H9 (cell line): ENCODE measurements around the gene RAB1A. TPM values are rescaled to one million over a fixed set of nuclear protein-coding genes. Genes with fewer than 3 reads are reported as not detected.

Source experiments
- DNase-seq: peaks from one replicate; pipeline ENCODE4 v3.0.0-alpha.2; 2017
- H2AFZ ChIP-seq: one replicate; pipeline ENCODE4 v1.6.1; 2013; ENCODE audit warnings: mild to moderate bottlenecking, low read length, control low read depth, moderate library complexity
- H2AK5ac ChIP-seq: 2 replicates; pipeline ENCODE4 v1.6.1; 2013; ENCODE audit warnings: low read length, control low read depth, mixed read lengths; ENCODE audit not compliant: insufficient read length
- H2BK120ac ChIP-seq: one replicate; pipeline ENCODE4 v1.6.1; 2013; ENCODE audit warnings: low read depth, mild to moderate bottlenecking, low read length, control low read depth, inconsistent platforms; ENCODE audit not compliant: poor library complexity, severe bottlenecking
- H2BK12ac ChIP-seq: 2 replicates; pipeline ENCODE4 v1.6.1; 2013; ENCODE audit warnings: low read length, control low read depth, mixed read lengths, low read depth; ENCODE audit not compliant: insufficient read length
- H2BK15ac ChIP-seq: 2 replicates; pipeline ENCODE4 v1.6.1; 2013; ENCODE audit warnings: low read depth, low read length, control low read depth
- H2BK20ac ChIP-seq: one replicate; pipeline ENCODE4 v1.6.1; 2013; ENCODE audit warnings: low read depth, mild to moderate bottlenecking, low read length, control low read depth, inconsistent platforms; ENCODE audit not compliant: poor library complexity, severe bottlenecking
- H2BK5ac ChIP-seq: 2 replicates; pipeline ENCODE4 v1.6.1; 2013; ENCODE audit warnings: low read length, control low read depth, mixed read lengths; ENCODE audit not compliant: insufficient read length
- H3K14ac ChIP-seq: 2 replicates; pipeline ENCODE4 v1.6.1; 2013; ENCODE audit warnings: low read length, control low read depth; ENCODE audit not compliant: insufficient read depth
- H3K18ac ChIP-seq: 2 replicates; pipeline ENCODE4 v1.6.1; 2013; ENCODE audit warnings: low read depth, mild to moderate bottlenecking, mixed read lengths, low read length, control low read depth; ENCODE audit not compliant: insufficient read length
- H3K23ac ChIP-seq: 2 replicates; pipeline ENCODE4 v1.6.1; 2013; ENCODE audit warnings: low read length, control low read depth, mixed read lengths, low read depth; ENCODE audit not compliant: insufficient read length
- H3K23me2 ChIP-seq: 2 replicates; pipeline ENCODE4 v1.6.1; 2013; ENCODE audit warnings: low read depth, mild to moderate bottlenecking, mixed read lengths, low read length, control low read depth; ENCODE audit not compliant: insufficient read length, poor library complexity, severe bottlenecking
- H3K27ac ChIP-seq: 2 replicates; pipeline ENCODE4 v1.5.1; 2013; ENCODE audit warnings: low read length, control low read depth, mixed read lengths, low read depth; ENCODE audit not compliant: insufficient read length
- H3K27me3 ChIP-seq: 2 replicates; pipeline ENCODE4 v1.6.1; 2013; ENCODE audit warnings: low read length, control low read depth, inconsistent platforms; ENCODE audit not compliant: insufficient read depth
- H3K4ac ChIP-seq: 2 replicates; pipeline ENCODE4 v1.6.1; 2013; ENCODE audit warnings: low read depth, mild to moderate bottlenecking, control low read depth, inconsistent platforms, low read length, moderate library complexity
- H3K4me1 ChIP-seq: 2 replicates; pipeline ENCODE4 v1.6.1; 2013; ENCODE audit warnings: low read length, control low read depth, inconsistent platforms; ENCODE audit not compliant: insufficient read depth
- H3K4me2 ChIP-seq: 2 replicates; pipeline ENCODE4 v1.6.1; 2013; ENCODE audit warnings: low read length, control low read depth, mixed read lengths; ENCODE audit not compliant: insufficient read length, insufficient read depth
- H3K56ac ChIP-seq: 2 replicates; pipeline ENCODE4 v1.6.1; 2013; ENCODE audit warnings: low read depth, mild to moderate bottlenecking, mixed read lengths, low read length, control low read depth; ENCODE audit not compliant: insufficient read length
- H3K79me1 ChIP-seq: 2 replicates; pipeline ENCODE4 v1.6.1; 2013; ENCODE audit warnings: low read depth, mild to moderate bottlenecking, moderate library complexity, low read length, control low read depth, inconsistent platforms; ENCODE audit not compliant: insufficient read depth, poor library complexity, severe bottlenecking
- H3K79me2 ChIP-seq: 2 replicates; pipeline ENCODE4 v1.6.1; 2013; ENCODE audit warnings: low read length, control low read depth, inconsistent platforms; ENCODE audit not compliant: insufficient read depth
- H3K9ac ChIP-seq: 2 replicates; pipeline ENCODE4 v1.6.1; 2013; ENCODE audit warnings: low read length, control low read depth, mixed read lengths; ENCODE audit not compliant: insufficient read length; ENCODE audit errors: extremely low read depth
- H3K9me3 ChIP-seq: one replicate; pipeline ENCODE4 v1.6.1; 2013; ENCODE audit warnings: low read depth, low read length, inconsistent platforms; ENCODE audit not compliant: control insufficient read depth
- H3T11ph ChIP-seq: one replicate; pipeline ENCODE4 v1.6.1; 2013; ENCODE audit warnings: mild to moderate bottlenecking, low read length, control low read depth, inconsistent platforms
- H4K20me1 ChIP-seq: one replicate; pipeline ENCODE4 v1.6.1; 2013; ENCODE audit not compliant: control insufficient read depth, insufficient read length, insufficient read depth
- H4K5ac ChIP-seq: 2 replicates; pipeline ENCODE4 v1.6.1; 2013; ENCODE audit warnings: low read depth, mild to moderate bottlenecking, mixed read lengths, low read length, control low read depth; ENCODE audit not compliant: insufficient read length
- H4K8ac ChIP-seq: replicated peaks from 2 replicates; pipeline ENCODE4 v1.6.1; 2013; ENCODE audit warnings: low read length, control low read depth, mixed read lengths, low read depth; ENCODE audit not compliant: insufficient read length
- H4K91ac ChIP-seq: 2 replicates; pipeline ENCODE4 v1.6.1; 2013; ENCODE audit warnings: low read depth, mild to moderate bottlenecking, moderate library complexity, mixed read lengths, low read length, control low read depth; ENCODE audit not compliant: insufficient read length
- H3K27ac Mint-ChIP-seq, 3 experiments: 2 replicates in 2 of 3; 3 replicates in 1 of 3; pipeline ENCODE4 v1.8.0; 2020 to 2021; ENCODE audit warnings: mixed read lengths in 3 of 3, mild to moderate bottlenecking in 1 of 3, moderate library complexity in 1 of 3
- H3K27me3 Mint-ChIP-seq: 2 replicates; pipeline ENCODE4 v1.8.0; 2021; ENCODE audit warnings: low read depth, mild to moderate bottlenecking, moderate library complexity, mixed read lengths
- H3K36me3 Mint-ChIP-seq, 3 experiments: 2 replicates in 2 of 3; 3 replicates in 1 of 3; pipeline ENCODE4 v1.8.0; 2020 to 2021; ENCODE audit warnings: low read depth in 3 of 3, mixed read lengths in 3 of 3; ENCODE audit not compliant: insufficient read depth in 1 of 3
- H3K4me1 Mint-ChIP-seq, 2 experiments: 2 replicates each; pipeline ENCODE4 v1.8.0; 2020; ENCODE audit warnings: mixed read lengths in 2 of 2
- H3K4me3 Mint-ChIP-seq, 2 experiments: 2 replicates in 1 of 2; 3 replicates in 1 of 2; pipeline ENCODE4 v1.8.0; 2020 to 2021; ENCODE audit warnings: mild to moderate bottlenecking in 2 of 2, mixed read lengths in 2 of 2, moderate library complexity in 1 of 2
- H3K9me3 Mint-ChIP-seq, 2 experiments: 2 replicates in 1 of 2; 3 replicates in 1 of 2; pipeline ENCODE4 v1.8.0; 2020; ENCODE audit warnings: mild to moderate bottlenecking in 2 of 2, mixed read lengths in 2 of 2, moderate library complexity in 1 of 2
- CTCF ChIP-seq: fragments of 200-600 bp; sonication (generic); conservative IDR thresholded peaks from 3 replicates; pipeline ENCODE4 v1.8.0; 2021; ENCODE audit warnings: antibody characterized with exemption, mild to moderate bottlenecking
- WGBS: extraction: QIAGEN DNeasy Blood & Tissue Kit; methylation state at CpG from one replicate; pipeline ENCODE4 v1.1.7; 2013; ENCODE audit warnings: missing lambda C conversion rate, low lambda C conversion rate, mixed read lengths; ENCODE audit not compliant: insufficient read length; ENCODE audit errors: extremely low coverage; 5-methylcytosine and 5-hydroxymethylcytosine counted together
- total RNA-seq: library from RNA; stranded (reverse); gene quantifications from 2 replicates; pipeline ENCODE4 v1.2.1, GENCODE V29; 2021

The RAB1A gene
- total RNA-seq, 1 experiment from 2014 or later, result 112 TPM

- Histone ChIP-seq H3K9ac (no peak overlapping the region), H3K4me2 (no peak overlapping the region), H3K23ac (no peak overlapping the region), H3K79me1 (no peaks in the 10 kb centered on the region), H2BK5ac (no peak overlapping the region), H3K23me2 (no peaks in the 10 kb centered on the region), H2BK15ac (no peak overlapping the region), H2BK20ac (no peak overlapping the region), H3K4me1 (no peaks in the 10 kb centered on the region), H3K79me2 (no peaks in the 10 kb centered on the region), H4K91ac (no peak overlapping the region), H3K27ac (no peak overlapping the region), H2AFZ (no peak overlapping the region), H3K56ac (no peak overlapping the region), H2BK120ac (no peak overlapping the region), H2AK5ac (no peak overlapping the region), H3K27me3 (no peaks in the 10 kb centered on the region), H4K20me1 (no peaks in the 10 kb centered on the region), H3T11ph (no peak overlapping the region), H3K9me3 (no peaks in the 10 kb centered on the region), H2BK12ac (no peak overlapping the region), H4K5ac (no peak overlapping the region), H3K18ac (no peak overlapping the region), H3K4ac (no peak overlapping the region), H4K8ac (no peak overlapping the region), H3K14ac (no peak overlapping the region)
- H3K4me3 Mint-ChIP-seq, result no peak overlapping the region
- no peak for TF ChIP-seq CTCF
- H3K27ac Mint-ChIP-seq, result no peak overlapping the region
- H3K27me3 Mint-ChIP-seq, result peaks cover 2% of the 10 kb centered on the region; the same call in 1 of the 2 replicates
- H3K9me3 Mint-ChIP-seq, result no peaks in the 10 kb centered on the region
- no peak for DNase-seq
- peaks cover 8 to 14% of the 10 kb centered on the region in 2 experiments for H3K4me1 Mint-ChIP-seq
- no CpG with 5 or more reads among the region's 7 CpGs for WGBS
- no peaks in the 10 kb centered on the region; a peak in 1 of 7 replicates for H3K36me3 Mint-ChIP-seq
Measured at GRCh38 chr2:65165558-65165957, 35.7 kb upstream of the RAB1A start.
